Immature natural killer cell (primary cell): Measurements from ENCODE around the gene POU3F3. TPM values are rescaled to one million over a fixed set of nuclear protein-coding genes. Genes with fewer than 3 reads are reported as not detected.

Experiments
- DNase-seq, 3 donors: peaks; one replicate each; pipeline ENCODE4 v3.0.0; 2022; ENCODE audit warnings: mixed read lengths in 1 of 3
- H3K27ac Mint-ChIP-seq, 6 donors: one replicate each; pipeline ENCODE4 v1.8.0; 2020; ENCODE audit warnings: mixed read lengths in 6 of 6, mild to moderate bottlenecking in 5 of 6, inconsistent platforms in 4 of 6, moderate library complexity in 3 of 6
- H3K27me3 Mint-ChIP-seq, 3 donors: one replicate each; pipeline ENCODE4 v1.8.0; 2020 to 2021; ENCODE audit warnings: low read depth in 3 of 3, mild to moderate bottlenecking in 3 of 3, mixed read lengths in 3 of 3, moderate library complexity in 3 of 3, inconsistent platforms in 1 of 3
- H3K36me3 Mint-ChIP-seq, 3 donors: one replicate each; pipeline ENCODE4 v1.8.0; 2020; ENCODE audit warnings: mixed read lengths in 3 of 3, inconsistent platforms in 2 of 3, mild to moderate bottlenecking in 2 of 3
- H3K4me1 Mint-ChIP-seq, 2 donors: one replicate each; pipeline ENCODE4 v1.8.0; 2020; ENCODE audit warnings: inconsistent platforms in 2 of 2, mild to moderate bottlenecking in 2 of 2, mixed read lengths in 2 of 2, moderate library complexity in 1 of 2
- H3K4me3 Mint-ChIP-seq, 5 donors: one replicate each; pipeline ENCODE4 v1.8.0; 2020; ENCODE audit warnings: mild to moderate bottlenecking in 5 of 5, mixed read lengths in 5 of 5, inconsistent platforms in 3 of 5, moderate library complexity in 3 of 5
- H3K9me3 Mint-ChIP-seq, 6 donors: one replicate each; pipeline ENCODE4 v1.8.0; 2020; ENCODE audit warnings: mild to moderate bottlenecking in 6 of 6, mixed read lengths in 6 of 6, inconsistent platforms in 4 of 6, moderate library complexity in 3 of 6
- polyA plus RNA-seq, 3 donors: library from polyadenylated mRNA; unstranded; fragments of 300-500 nt; fragmentation: Illumina TruSeq; gene quantifications; one replicate each; pipeline ENCODE4 v1.2.3, GENCODE V29; 2021

The POU3F3 gene
- polyA plus RNA-seq, 3 donors from 2014 or later = not detected

GRCh38 chr2:104840893-104841585 is 12.9 kb upstream of the POU3F3 start:
- Mint-ChIP-seq H3K27ac (no peak overlapping the region), H3K9me3 (peaks cover 0 to 2% (median 0%) of the 10 kb centered on the region in 6 donors), H3K36me3 (peaks cover 0 to 4% (median 3%) of the 10 kb centered on the region in 3 donors), H3K27me3 (peaks cover 20 to 33% (median 31%) of the 10 kb centered on the region in 3 donors), H3K4me3 (no peak overlapping the region), H3K4me1 (peaks cover 11 to 14% of the 10 kb centered on the region in 2 donors)
- DNase-seq = no peak

- peaks cover 0 to 2% (median 0%) of the 10 kb centered on the region in 6 donors for H3K9me3 Mint-ChIP-seq
- DNase-seq = no peak
- H3K4me1 Mint-ChIP-seq = peaks cover 11 to 14% of the 10 kb centered on the region in 2 donors
- H3K36me3 Mint-ChIP-seq = peaks cover 0 to 4% (median 3%) of the 10 kb centered on the region in 3 donors
- H3K27ac Mint-ChIP-seq = no peak overlapping the region
- H3K4me3 Mint-ChIP-seq = peak overlapping the region in 2 of 5 donors; percentile 24 to 27
- peaks cover 26 to 37% (median 37%) of the 10 kb centered on the region in 3 donors for H3K27me3 Mint-ChIP-seq
Observed at GRCh38 chr2:104841744-104842143, 12.2 kb upstream of the POU3F3 start.

GRCh38 chr2:104844807-104845551 is 8.9 kb upstream of the POU3F3 start:
- Mint-ChIP-seq H3K9me3 (peaks cover 0 to 2% (median 0%) of the 10 kb centered on the region in 6 donors), H3K4me3 (peak overlapping the region in 4 of 5 donors; percentile 7 to 59 (median 26)), H3K27ac (no peak overlapping the region), H3K36me3 (peaks cover 0 to 4% (median 3%) of the 10 kb centered on the region in 3 donors), H3K27me3 (peaks cover 34 to 58% (median 55%) of the 10 kb centered on the region in 3 donors), H3K4me1 (peaks cover 11 to 14% of the 10 kb centered on the region in 2 donors)
- no peak for DNase-seq

- no peak for DNase-seq
- peaks cover 0 to 4% (median 3%) of the 10 kb centered on the region in 3 donors for H3K36me3 Mint-ChIP-seq
- no peak overlapping the region for H3K27ac Mint-ChIP-seq
- H3K4me1 Mint-ChIP-seq = peaks cover 11 to 14% of the 10 kb centered on the region in 2 donors
- peaks cover 0 to 2% (median 0%) of the 10 kb centered on the region in 6 donors for H3K9me3 Mint-ChIP-seq
- peaks cover 38 to 61% (median 61%) of the 10 kb centered on the region in 3 donors for H3K27me3 Mint-ChIP-seq
- peak overlapping the region in 3 of 5 donors; percentile 7 to 59 (median 18) for H3K4me3 Mint-ChIP-seq
Observed at GRCh38 chr2:104845552-104845931, 8.4 kb upstream of the POU3F3 start.

- no peak overlapping the region for H3K4me3 Mint-ChIP-seq
- H3K27ac Mint-ChIP-seq = no peak overlapping the region
Observed at GRCh38 chr2:104845946-104846785, 7.7 kb upstream of the POU3F3 start.

DNA sequence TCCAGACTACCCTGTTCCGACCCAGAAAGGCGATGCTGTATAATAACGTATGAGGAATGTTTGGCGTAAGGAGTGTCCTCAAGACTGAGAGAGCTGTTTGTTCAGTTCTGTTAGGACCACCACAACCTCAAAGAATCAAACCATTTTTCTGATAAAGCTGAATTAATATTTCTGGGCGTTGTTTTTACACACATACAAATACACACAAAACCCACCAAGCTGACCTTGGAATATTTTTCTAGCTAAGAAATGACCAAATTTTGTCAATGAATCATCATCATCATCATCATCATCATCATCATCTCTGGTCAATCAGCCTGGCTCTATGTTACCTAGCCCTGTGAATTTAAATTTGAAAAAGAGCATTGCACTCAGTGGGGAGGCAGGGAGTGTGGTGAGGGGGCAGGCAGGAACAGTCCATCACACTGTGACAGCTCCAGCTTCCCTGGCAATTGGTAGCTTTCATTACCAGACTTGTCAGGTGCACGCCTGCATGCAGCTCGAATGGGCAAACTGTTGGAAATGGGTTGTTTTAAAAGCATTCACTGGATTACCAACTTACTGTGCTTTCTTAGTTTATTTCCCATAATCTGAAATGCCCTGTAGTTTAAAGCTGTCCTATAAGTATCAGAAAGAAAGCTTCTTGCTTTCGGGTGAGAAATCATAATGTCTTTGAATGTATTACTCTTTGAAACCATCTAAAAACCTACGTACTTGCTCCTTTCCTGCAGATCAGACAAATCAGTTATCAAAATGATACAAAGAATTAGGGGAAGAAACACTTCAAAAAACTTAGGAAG is 6.9 kb upstream of the POU3F3 start:
- no peak for DNase-seq
- H3K27ac Mint-ChIP-seq = no peak overlapping the region
- H3K4me1 Mint-ChIP-seq = peaks cover 17 to 19% of the 10 kb centered on the region in 2 donors
- peaks cover 0 to 2% (median 0%) of the 10 kb centered on the region in 6 donors for H3K9me3 Mint-ChIP-seq
- H3K36me3 Mint-ChIP-seq = peaks cover 0 to 4% (median 3%) of the 10 kb centered on the region in 3 donors
- no peak overlapping the region for H3K4me3 Mint-ChIP-seq
- peaks cover 43 to 66% (median 62%) of the 10 kb centered on the region in 3 donors for H3K27me3 Mint-ChIP-seq

More at GRCh38 chr2:104845946-104846785, 7.7 kb upstream of the POU3F3 start:
- no peak for DNase-seq
- Mint-ChIP-seq H3K36me3 (peaks cover 0 to 4% (median 3%) of the 10 kb centered on the region in 3 donors), H3K9me3 (peaks cover 0 to 2% (median 0%) of the 10 kb centered on the region in 6 donors), H3K27me3 (peaks cover 42 to 67% (median 66%) of the 10 kb centered on the region in 3 donors), H3K4me1 (peaks cover 11 to 16% of the 10 kb centered on the region in 2 donors)

DNA sequence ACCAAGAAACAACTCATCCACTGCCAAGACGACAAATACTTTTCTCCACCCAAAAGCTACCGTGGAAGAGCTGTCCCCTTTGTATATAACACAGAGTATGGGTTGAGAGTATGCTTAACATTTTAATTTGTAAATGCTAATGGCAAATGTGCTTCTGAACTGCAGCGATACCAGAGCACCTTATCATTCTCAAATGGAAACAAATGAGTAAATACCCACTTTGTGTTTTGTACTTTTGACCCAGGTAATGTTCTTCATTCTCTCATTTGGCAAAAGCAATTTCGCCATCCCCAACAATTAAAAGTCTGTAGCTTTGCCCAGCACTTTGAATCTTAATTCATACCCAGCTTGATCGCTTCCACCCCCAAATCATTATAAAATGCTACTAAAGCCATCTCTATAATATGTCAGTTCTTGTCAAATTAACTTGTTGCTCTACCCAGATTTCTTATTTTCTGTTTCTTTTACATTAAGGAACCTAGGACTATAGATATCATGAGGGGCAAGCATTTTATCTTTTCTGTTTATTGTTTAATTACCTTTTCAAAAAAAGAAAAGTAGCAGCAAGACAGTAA is 6.2 kb upstream of the POU3F3 start:
- Mint-ChIP-seq H3K27ac (no peak overlapping the region), H3K4me3 (no peak overlapping the region), H3K27me3 (peaks cover 44 to 66% (median 65%) of the 10 kb centered on the region in 3 donors), H3K4me1 (peaks cover 19 to 26% of the 10 kb centered on the region in 2 donors), H3K9me3 (peaks cover 0 to 2% (median 0%) of the 10 kb centered on the region in 6 donors), H3K36me3 (peaks cover 0 to 4% (median 3%) of the 10 kb centered on the region in 3 donors)
- DNase-seq = no peak

GRCh38 chr2:104848526-104848925 is 5.4 kb upstream of the POU3F3 start:
- peaks cover 0 to 2% (median under 1%) of the 10 kb centered on the region in 6 donors for H3K9me3 Mint-ChIP-seq
- H3K4me1 Mint-ChIP-seq = peaks cover 28 to 34% of the 10 kb centered on the region in 2 donors
- H3K27me3 Mint-ChIP-seq = peaks cover 44 to 71% (median 67%) of the 10 kb centered on the region in 3 donors
- H3K27ac Mint-ChIP-seq = no peak overlapping the region
- H3K36me3 Mint-ChIP-seq = peaks cover 0 to 4% (median 3%) of the 10 kb centered on the region in 3 donors
- DNase-seq = no peak
- no peak overlapping the region for H3K4me3 Mint-ChIP-seq

DNA sequence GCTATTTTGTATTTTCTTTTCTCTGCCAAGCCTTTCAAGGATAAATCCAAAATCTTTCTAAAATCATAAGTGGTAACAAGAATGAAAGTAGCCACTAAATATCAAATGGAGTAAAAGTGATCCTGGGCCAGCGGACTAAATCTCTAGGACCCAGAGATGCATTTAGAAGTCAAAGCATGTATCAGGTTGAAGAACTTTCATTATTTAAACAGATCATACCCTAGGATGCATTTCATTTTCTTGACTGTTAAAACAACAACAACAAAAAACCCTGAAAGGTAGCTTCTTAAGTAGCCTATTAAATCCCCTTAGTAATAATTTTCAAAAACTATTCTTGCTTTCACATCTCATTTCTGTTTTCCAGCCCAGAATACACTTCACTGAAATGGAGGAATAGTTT is 4.8 kb upstream of the POU3F3 start:
- H3K36me3 Mint-ChIP-seq = peaks cover 0 to 4% (median 3%) of the 10 kb centered on the region in 3 donors
- H3K27ac Mint-ChIP-seq = no peak overlapping the region
- H3K4me1 Mint-ChIP-seq = peaks cover 30 to 37% of the 10 kb centered on the region in 2 donors
- no peak overlapping the region for H3K4me3 Mint-ChIP-seq
- no peak for DNase-seq
- peaks cover 0 to 2% (median 2%) of the 10 kb centered on the region in 6 donors for H3K9me3 Mint-ChIP-seq
- H3K27me3 Mint-ChIP-seq = peaks cover 45 to 71% (median 67%) of the 10 kb centered on the region in 3 donors

- H3K27ac Mint-ChIP-seq = no peak overlapping the region
- no peak overlapping the region for H3K4me3 Mint-ChIP-seq
- peaks cover 34 to 40% of the 10 kb centered on the region in 2 donors for H3K4me1 Mint-ChIP-seq
- peaks cover 48 to 74% (median 69%) of the 10 kb centered on the region in 3 donors for H3K27me3 Mint-ChIP-seq
- peak; percentile 40 to 46 (median 42) for DNase-seq
- peaks cover 0 to 6% (median under 1%) of the 10 kb centered on the region in 6 donors for H3K9me3 Mint-ChIP-seq
- H3K36me3 Mint-ChIP-seq = peaks cover 0 to 4% (median 3%) of the 10 kb centered on the region in 3 donors
Observed at GRCh38 chr2:104849618-104850141, 4.2 kb upstream of the POU3F3 start.

- H3K4me3 Mint-ChIP-seq = peak overlapping the region in 1 of 5 donors; percentile 0
- H3K36me3 Mint-ChIP-seq = no peaks in the 10 kb centered on the region
- DNase-seq = no peak
- H3K4me1 Mint-ChIP-seq = peaks cover 32 to 36% of the 10 kb centered on the region in 2 donors
- H3K9me3 Mint-ChIP-seq = peaks cover 0 to 6% (median under 1%) of the 10 kb centered on the region in 6 donors
- no peak overlapping the region for H3K27ac Mint-ChIP-seq
- peaks cover 46 to 71% (median 64%) of the 10 kb centered on the region in 3 donors for H3K27me3 Mint-ChIP-seq
Observed at GRCh38 chr2:104850361-104851290, 3.3 kb upstream of the POU3F3 start.
